Tibial artery (tissue), 4 donors: Measurements from ENCODE around the gene SH2D1B.
A peak's percentile ranks its signal among the peaks of the same experiment; 100 is the strongest.

Experiments
- DNase-seq, 2 donors: peaks; one replicate each; pipeline ENCODE4 v3.0.0-alpha.2; 2019
- H3K27ac ChIP-seq, 2 donors: fragments of 200-600 bp; sonication (generic) in 1 of 2; 1 replicate in 1 of 2; 2 replicates in 1 of 2; pipeline ENCODE4 v1.5.1; 2018 to 2019; ENCODE audit warnings: mild to moderate bottlenecking in 1 of 2
- H3K27me3 ChIP-seq, 2 donors: fragments of 200-600 bp; sonication (generic) in 1 of 2; one replicate each; pipeline versions ENCODE4 v1.5.1 to v1.6.0; 2016 to 2019
- H3K36me3 ChIP-seq, 3 donors: fragments of 200-600 bp; sonication (generic) in 2 of 3; one replicate each; pipeline ENCODE4 v1.5.1; 2016 to 2019; ENCODE audit warnings: mild to moderate bottlenecking in 2 of 3
- H3K4me1 ChIP-seq, 4 donors: fragments of 200-600 bp; sonication (generic) in 2 of 4; 1 replicate in 3 of 4; 2 replicates in 1 of 4; pipeline ENCODE4 v1.5.1; 2016 to 2019
- H3K4me3 ChIP-seq, 2 donors: fragments of 200-600 bp; sonication (generic) in 1 of 2; 1 replicate in 1 of 2; 2 replicates in 1 of 2; pipeline ENCODE4 v1.5.1; 2018 to 2019; ENCODE audit warnings: mild to moderate bottlenecking in 2 of 2
- H3K9me3 ChIP-seq, 3 donors: fragments of 200-600 bp; sonication (generic) in 1 of 3; one replicate each; pipeline ENCODE4 v1.5.1; 2016 to 2019
- CTCF ChIP-seq, 2 experiments: fragments of 200-600 bp in 1 of 2; fragments of 450-650 bp in 1 of 2; IDR thresholded peaks; one replicate each; pipeline ENCODE4 v1.5.1; 2017 to 2019; ENCODE audit warnings: antibody characterized with exemption in 2 of 2, mild to moderate bottlenecking in 1 of 2, moderate library complexity in 1 of 2
- intact Hi-C: fragments of 100-400 bp; cut with DNase I; formaldehyde crosslinking; loops from one replicate; pipeline ENCODE4 v1.15.0; 2023; ENCODE audit warnings: low total_unique reads

SH2D1B gene

GRCh38 chr1:162365284-162366020 is 46.5 kb downstream of the SH2D1B start:
- H3K36me3 ChIP-seq = peaks cover 0 to 24% (median 0%) of the 10 kb centered on the region in 3 donors
- TF ChIP-seq CTCF (IDR thresholded peaks at IDR 0.05) = no peak
- H3K27ac ChIP-seq = no peak overlapping the region
- no peaks in the 10 kb centered on the region for H3K4me1 ChIP-seq
- no peaks in the 10 kb centered on the region for H3K9me3 ChIP-seq
- H3K4me3 ChIP-seq = no peak overlapping the region
- intact Hi-C loops = no loop called here
- DNase-seq = peak in 1 of 2 donors; percentile 41
- no peaks in the 10 kb centered on the region for H3K27me3 ChIP-seq

- DNase-seq = no peak
- intact Hi-C loops = no loop called here
- no peak for TF ChIP-seq CTCF (IDR thresholded peaks at IDR 0.05)
- Histone ChIP-seq H3K9me3 (no peaks in the 10 kb centered on the region), H3K4me1 (no peaks in the 10 kb centered on the region), H3K36me3 (peaks cover 0 to 26% (median 0%) of the 10 kb centered on the region in 3 donors), H3K4me3 (no peak overlapping the region), H3K27ac (no peak overlapping the region), H3K27me3 (no peaks in the 10 kb centered on the region)
Measured at GRCh38 chr1:162364498-162364897, 47.4 kb downstream of the SH2D1B start.

- intact Hi-C loops = no loop called here
- H3K27me3 ChIP-seq = no peaks in the 10 kb centered on the region
- H3K36me3 ChIP-seq = peaks cover 0 to 26% (median 0%) of the 10 kb centered on the region in 3 donors
- no peaks in the 10 kb centered on the region for H3K4me1 ChIP-seq
- TF ChIP-seq CTCF (IDR thresholded peaks at IDR 0.05) = no peak
- no peak overlapping the region for H3K27ac ChIP-seq
- no peaks in the 10 kb centered on the region for H3K9me3 ChIP-seq
- no peak overlapping the region for H3K4me3 ChIP-seq
- peak in 1 of 2 donors; percentile 29 for DNase-seq
Measured at GRCh38 chr1:162363823-162364222, 48.1 kb downstream of the SH2D1B start.

GRCh38 chr1:162361349-162361748 is 50.6 kb downstream of the SH2D1B start:
- Histone ChIP-seq H3K36me3 (peaks cover 0 to 23% (median 7%) of the 10 kb centered on the region in 3 donors), H3K4me1 (no peaks in the 10 kb centered on the region), H3K27ac (no peak overlapping the region), H3K9me3 (no peaks in the 10 kb centered on the region), H3K27me3 (no peaks in the 10 kb centered on the region), H3K4me3 (no peak overlapping the region)
- no peak for DNase-seq
- intact Hi-C loops = no loop called here
- no peak for TF ChIP-seq CTCF (IDR thresholded peaks at IDR 0.05)

- Histone ChIP-seq H3K4me3 (no peak overlapping the region), H3K4me1 (no peaks in the 10 kb centered on the region), H3K27me3 (no peaks in the 10 kb centered on the region), H3K27ac (no peak overlapping the region), H3K36me3 (peaks cover 0 to 28% (median 7%) of the 10 kb centered on the region in 3 donors), H3K9me3 (no peaks in the 10 kb centered on the region)
- no peak for DNase-seq
- no peak for TF ChIP-seq CTCF (IDR thresholded peaks at IDR 0.05)
- intact Hi-C loops = no loop called here
Measured at GRCh38 chr1:162360874-162361260, 51.1 kb downstream of the SH2D1B start.
